Keratinocyte (primary cell): ENCODE data around the gene PDK1. TPM values are rescaled to one million over a fixed set of nuclear protein-coding genes. Genes with fewer than 3 reads are reported as not detected.

Experiments used
- DNase-seq: peaks from one replicate; pipeline ENCODE4 v3.0.0-alpha.2; 2011; ENCODE audit warnings: low read depth, missing footprints, low spot score
- FAIRE-seq: peaks from 2 replicates; lab custom pipeline; 2011; peaks lifted over from hg19 to GRCh38; lab: Jason Lieb, UNC
- H2AFZ ChIP-seq: 2 replicates; pipeline ENCODE4 v1.6.0; 2012; ENCODE audit warnings: low read length, control low read depth, inconsistent platforms; ENCODE audit not compliant: control insufficient read depth
- H3K27ac ChIP-seq: 2 replicates; pipeline ENCODE4 v1.5.1; 2011; ENCODE audit warnings: low read length; ENCODE audit not compliant: control insufficient read depth, insufficient read depth
- H3K27me3 ChIP-seq: 3 replicates; pipeline ENCODE4 v1.6.0; 2011; ENCODE audit warnings: low read length; ENCODE audit not compliant: control insufficient read depth, insufficient read depth; ENCODE audit errors: extremely low read depth
- H3K36me3 ChIP-seq, 2 experiments: 2 replicates in 1 of 2; 3 replicates in 1 of 2; pipeline ENCODE4 v1.5.1; 2011; ENCODE audit warnings: low read length in 2 of 2, mild to moderate bottlenecking in 1 of 2; ENCODE audit not compliant: control insufficient read depth in 2 of 2, insufficient read depth in 2 of 2; ENCODE audit errors: extremely low read depth in 1 of 2
- H3K4me1 ChIP-seq: 3 replicates; pipeline ENCODE4 v1.5.1; 2011; ENCODE audit warnings: low read length; ENCODE audit not compliant: control insufficient read depth, insufficient read depth; ENCODE audit errors: extremely low read depth
- H3K4me2 ChIP-seq: 3 replicates; pipeline ENCODE4 v1.6.0; 2011; ENCODE audit warnings: low read depth, low read length; ENCODE audit not compliant: control insufficient read depth, insufficient read depth; ENCODE audit errors: extremely low read depth
- H3K4me3 ChIP-seq, 3 experiments: fragments of 200-600 bp in 1 of 3; sonication (generic) in 1 of 3; 2 replicates in 2 of 3; 3 replicates in 1 of 3; pipeline ENCODE4 v1.5.1; 2011 to 2016; ENCODE audit warnings: low read length in 3 of 3, mild to moderate bottlenecking in 3 of 3, control low read depth in 2 of 3, inconsistent platforms in 1 of 3, low read depth in 1 of 3, mixed read lengths in 1 of 3, mixed run types in 1 of 3, moderate library complexity in 1 of 3; ENCODE audit not compliant: control insufficient read depth in 2 of 3, insufficient read depth in 2 of 3; ENCODE audit errors: extremely low read depth in 1 of 3
- H3K79me2 ChIP-seq: 2 replicates; pipeline ENCODE4 v1.6.0; 2012; ENCODE audit warnings: low read length; ENCODE audit not compliant: control insufficient read depth, insufficient read depth
- H3K9ac ChIP-seq: 3 replicates; pipeline ENCODE4 v1.6.0; 2011; ENCODE audit warnings: low read length; ENCODE audit not compliant: control insufficient read depth, insufficient read depth; ENCODE audit errors: extremely low read depth
- H3K9me1 ChIP-seq: 3 replicates; pipeline ENCODE4 v1.6.0; 2011; ENCODE audit warnings: low read length; ENCODE audit not compliant: control insufficient read depth, insufficient read depth; ENCODE audit errors: extremely low read depth
- H3K9me3 ChIP-seq: 2 replicates; pipeline ENCODE4 v1.5.1; 2012; ENCODE audit warnings: low read depth, low read length; ENCODE audit not compliant: control insufficient read depth
- H4K20me1 ChIP-seq: 3 replicates; pipeline ENCODE4 v1.6.0; 2011; ENCODE audit warnings: low read length; ENCODE audit not compliant: control insufficient read depth, insufficient read depth; ENCODE audit errors: extremely low read depth
- CTCF ChIP-seq, 3 experiments: IDR thresholded peaks in 1 of 3; conservative IDR thresholded peaks in 1 of 3; optimal IDR thresholded peaks in 1 of 3; 2 replicates in 2 of 3; 3 replicates in 1 of 3; pipeline versions ENCODE3 to v1.5.1; 2011; ENCODE audit warnings: low read length in 3 of 3, mild to moderate bottlenecking in 3 of 3, moderate library complexity in 2 of 3, control low read depth in 1 of 3, inconsistent platforms in 1 of 3; ENCODE audit not compliant: insufficient read depth in 2 of 3; ENCODE audit errors: extremely low read depth in 1 of 3
- EZH2 ChIP-seq: IDR thresholded peaks from one replicate; pipeline ENCODE4 v1.6.1; 2012; ENCODE audit warnings: inconsistent platforms, mild to moderate bottlenecking, low read length, moderate library complexity
- dilution Hi-C: fragments of 300-500 bp; cut with MboI; formaldehyde crosslinking; loops from one replicate; pipeline ENCODE4 v1.7.0; 2020; ENCODE audit warnings: low sequenced_read_pairs; ENCODE audit not compliant: extremely low pct_ligation_motif_present
- polyA plus RNA-seq, 5 experiments: library from polyadenylated mRNA; depleted of rRNA in 3 of 5; stranded (reverse) in 3 of 5; stranded (forward) in 1 of 5; unstranded in 1 of 5; fragments of >200 nt; gene quantifications; 1 replicate in 1 of 5; 2 replicates in 3 of 5; 3 replicates in 1 of 5; pipeline versions ENCODE4 v1.2.1 to v1.2.3, GENCODE V29; 2011 to 2012; ENCODE audit warnings: missing spikeins in 2 of 5, low read depth in 1 of 5, low replicate concordance in 1 of 5

PDK1 gene
- polyA plus RNA-seq, 1 donor (not counting 4 experiments of a cell fraction or from before 2014, with no cell fraction given) = 29.2 TPM

- no peak overlapping the region for H3K27ac ChIP-seq
- H4K20me1 ChIP-seq = no peaks in the 10 kb centered on the region
- H3K27me3 ChIP-seq = no peaks in the 10 kb centered on the region
- H3K79me2 ChIP-seq = no peaks in the 10 kb centered on the region
- peaks cover 1% of the 10 kb centered on the region for H3K9me3 ChIP-seq
- H3K4me3 ChIP-seq = no peak overlapping the region
- no peak for FAIRE-seq
- no peak for DNase-seq
- TF ChIP-seq EZH2 (no peak), CTCF (optimal IDR thresholded peaks at IDR 0.05 in 1 of 3, IDR thresholded peaks at IDR 0.05 in 1 of 3, conservative IDR thresholded peaks at IDR 0.05 in 1 of 3; ENCODE audit: extremely low read depth in 1 of 3, insufficient read depth in 2 of 3, low read length in 3 of 3) (no peak)
- no peaks in the 10 kb centered on the region for H3K36me3 ChIP-seq
- H3K9me1 ChIP-seq = no peaks in the 10 kb centered on the region
- no peak overlapping the region for H2AFZ ChIP-seq
- H3K9ac ChIP-seq = no peak overlapping the region
- dilution Hi-C loops = no loop called here
- H3K4me1 ChIP-seq = peaks cover 25% of the 10 kb centered on the region
- H3K4me2 ChIP-seq = no peak overlapping the region
Observed at GRCh38 chr2:172551271-172551670, 4.6 kb upstream of the PDK1 start.

- no peaks in the 10 kb centered on the region for H3K36me3 ChIP-seq
- H3K4me1 ChIP-seq = peaks cover 35% of the 10 kb centered on the region
- peak overlapping the region; percentile 65 for H3K27ac ChIP-seq
- dilution Hi-C loops = no loop called here
- peak overlapping the region; percentile 12 for H3K4me2 ChIP-seq
- TF ChIP-seq EZH2 (no peak), CTCF (optimal IDR thresholded peaks at IDR 0.05 in 1 of 3, IDR thresholded peaks at IDR 0.05 in 1 of 3, conservative IDR thresholded peaks at IDR 0.05 in 1 of 3; ENCODE audit: extremely low read depth in 1 of 3, insufficient read depth in 2 of 3, low read length in 3 of 3) (no peak)
- peaks cover under 1% of the 10 kb centered on the region for H3K9me3 ChIP-seq
- no peak overlapping the region for H3K4me3 ChIP-seq
- no peak overlapping the region for H3K9ac ChIP-seq
- peaks cover 10% of the 10 kb centered on the region for H3K79me2 ChIP-seq
- H2AFZ ChIP-seq = no peak overlapping the region
- no peaks in the 10 kb centered on the region for H3K27me3 ChIP-seq
- FAIRE-seq (peak; percentile 26), DNase-seq (no peak)
- H3K9me1 ChIP-seq = no peaks in the 10 kb centered on the region
- no peaks in the 10 kb centered on the region for H4K20me1 ChIP-seq
Observed at GRCh38 chr2:172552547-172553291, 3.2 kb upstream of the PDK1 start.
